Stimulated activated CD4-positive, alpha-beta T cell treated with anti-CD3 and anti-CD28 coated beads, Interleukin-12 subunit alpha, Interleukin-12 subunit beta, amount 100 ng/mL, for 24 hours (primary cell): Measurements from ENCODE around the gene IMPACT.

Experiments used
- DNase-seq, 2 experiments: peaks; one replicate each; pipeline ENCODE4 v3.0.0-alpha.2; 2020; ENCODE audit warnings: low read depth in 2 of 2

Gene IMPACT

DNA sequence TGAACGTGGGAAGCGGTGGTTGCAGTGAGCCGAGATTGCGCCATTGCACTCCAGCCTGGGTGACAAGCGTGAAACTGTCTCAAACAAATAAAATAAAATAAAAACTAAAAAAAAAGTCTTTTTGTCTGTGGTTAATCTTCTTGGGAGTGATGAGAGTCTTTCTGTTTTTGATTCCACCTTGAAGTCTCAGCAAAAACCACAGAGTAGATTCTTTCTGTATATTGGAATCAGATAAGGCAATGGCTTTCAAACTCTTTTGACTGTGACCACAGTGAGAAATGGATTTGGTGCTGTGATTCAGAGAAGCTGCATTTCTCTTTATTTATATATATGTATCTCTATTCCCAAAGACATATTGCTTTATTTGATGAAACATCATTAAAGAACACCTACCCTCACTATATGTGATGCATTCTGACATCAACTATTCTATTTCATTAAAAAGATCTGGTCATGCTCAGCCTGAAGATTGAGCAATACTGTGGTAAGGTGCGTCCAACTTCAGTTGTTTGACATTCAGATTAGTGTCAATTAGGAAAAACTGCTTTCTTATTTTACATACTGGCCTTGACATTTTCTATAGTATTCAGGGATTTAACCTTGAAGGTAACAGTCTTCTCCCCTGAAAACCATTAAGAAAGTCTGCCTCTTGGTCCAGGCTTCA, 49.6 kb downstream of the IMPACT start:
- no peak for DNase-seq

GRCh38 chr18:24479371-24479770, 52.9 kb downstream of the IMPACT start:
- no peak for DNase-seq

DNA sequence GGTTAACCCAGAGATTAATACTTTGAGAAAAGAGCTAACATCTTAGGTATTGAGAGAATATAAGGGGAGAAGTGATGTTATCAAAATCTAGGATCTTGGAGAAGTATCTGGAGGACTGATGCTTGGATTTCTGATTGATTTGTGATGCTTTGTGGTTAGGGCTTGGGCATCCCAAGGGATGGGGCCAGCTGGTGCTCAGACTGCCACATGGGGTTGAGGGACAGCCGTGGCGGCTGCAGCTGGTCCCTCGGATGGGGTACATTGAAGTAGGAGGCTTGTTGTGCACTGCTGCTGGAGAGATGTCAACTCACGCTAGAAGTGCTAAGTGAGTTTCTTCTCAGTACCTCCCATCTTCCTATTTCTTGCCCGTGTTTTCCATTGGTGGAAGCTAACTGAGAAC, 56.4 kb downstream of the IMPACT start:
- no peak for DNase-seq

GRCh38 chr18:24485681-24486080, 59.2 kb downstream of the IMPACT start:
- DNase-seq, result no peak

DNA sequence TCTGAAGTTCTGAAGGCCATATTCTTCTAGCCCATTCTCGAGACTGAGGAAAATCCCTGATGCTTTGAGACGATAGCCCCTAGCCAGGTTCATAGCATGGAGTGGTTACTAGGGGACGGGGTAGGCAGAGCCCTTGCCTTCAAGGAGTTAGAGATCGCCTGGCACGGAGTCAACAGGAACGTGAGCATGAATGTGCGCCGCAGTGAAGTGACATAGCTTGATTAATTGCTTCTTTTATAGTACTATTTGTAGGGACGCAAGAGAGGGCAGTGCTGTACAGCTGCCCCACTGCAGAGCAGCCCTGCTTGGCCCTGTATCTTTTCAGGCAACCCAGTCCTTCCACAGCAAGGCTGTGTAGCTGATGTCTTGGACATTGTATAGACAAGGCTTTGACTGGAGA, 60.2 kb downstream of the IMPACT start:
- no peak for DNase-seq

DNA sequence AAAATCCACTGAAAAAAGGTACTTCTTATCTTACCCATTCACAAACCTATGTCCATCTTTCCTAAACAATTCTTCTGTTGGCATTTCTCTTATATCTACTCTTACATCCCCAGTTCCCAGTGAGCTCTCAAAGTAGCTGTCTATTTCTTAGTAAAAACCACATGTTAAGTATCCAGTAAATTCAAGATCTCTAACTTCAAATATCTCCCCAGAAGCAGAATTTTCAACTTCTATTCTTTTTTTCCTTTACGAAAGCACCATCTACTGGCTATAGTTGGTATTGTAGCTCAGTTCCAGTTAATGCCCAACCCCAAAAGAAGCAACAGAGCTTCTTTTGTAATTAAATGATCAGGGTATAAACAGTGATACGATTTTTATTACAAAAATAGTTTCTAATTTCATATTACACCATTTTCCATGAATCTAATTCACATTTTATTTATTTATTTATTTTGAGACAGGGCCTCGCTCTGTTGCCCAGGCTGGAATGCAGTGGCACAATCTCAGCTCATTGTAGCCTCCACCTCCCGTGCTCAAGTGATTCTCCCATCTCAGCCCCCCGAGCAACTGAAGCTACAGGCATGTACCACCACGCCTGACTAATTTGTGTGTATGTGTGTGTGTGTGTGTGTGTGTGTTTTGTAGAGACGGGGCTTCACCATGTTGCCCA, 62.5 kb downstream of the IMPACT start:
- DNase-seq, result no peak

GRCh38 chr18:24490539-24490938, 64.1 kb downstream of the IMPACT start:
- DNase-seq, result no peak

GRCh38 chr18:24491927-24492834, 65.7 kb downstream of the IMPACT start:
- no peak for DNase-seq

GRCh38 chr18:24494586-24494985, 68.1 kb downstream of the IMPACT start:
- no peak for DNase-seq

DNA sequence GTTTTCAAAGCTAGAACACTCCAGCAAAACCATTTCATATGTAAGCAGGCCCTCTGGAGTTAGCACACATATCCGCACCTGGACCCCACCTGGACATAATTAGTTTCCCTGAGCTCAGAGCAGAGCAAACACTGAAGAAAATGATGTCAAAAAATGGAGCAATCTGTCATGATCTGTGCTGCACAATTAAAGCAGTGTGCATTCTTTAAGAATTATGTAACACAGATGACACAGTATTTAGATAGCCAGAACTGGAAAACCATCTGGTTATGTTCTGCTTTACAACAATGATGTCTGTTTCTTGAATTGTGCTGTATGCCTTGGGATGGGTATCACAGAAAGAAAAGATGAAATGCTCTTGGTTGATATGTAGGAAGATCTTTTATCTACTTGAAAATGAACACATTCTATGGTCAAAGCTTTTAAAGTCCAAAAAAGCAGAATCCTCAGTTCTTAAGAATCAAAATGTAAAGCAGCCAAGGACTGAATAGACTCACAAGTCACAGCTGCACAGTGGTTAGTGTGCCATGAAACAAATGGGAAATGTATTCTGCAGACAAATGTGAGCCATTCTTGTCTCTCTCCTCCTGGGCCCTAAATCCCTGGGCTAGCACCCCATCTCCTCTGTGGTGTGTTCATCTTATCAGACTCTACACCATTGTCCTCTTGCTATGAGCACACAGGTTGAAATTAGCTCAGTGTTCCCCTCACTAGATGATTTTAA, 70.7 kb downstream of the IMPACT start:
- no peak for DNase-seq

DNA sequence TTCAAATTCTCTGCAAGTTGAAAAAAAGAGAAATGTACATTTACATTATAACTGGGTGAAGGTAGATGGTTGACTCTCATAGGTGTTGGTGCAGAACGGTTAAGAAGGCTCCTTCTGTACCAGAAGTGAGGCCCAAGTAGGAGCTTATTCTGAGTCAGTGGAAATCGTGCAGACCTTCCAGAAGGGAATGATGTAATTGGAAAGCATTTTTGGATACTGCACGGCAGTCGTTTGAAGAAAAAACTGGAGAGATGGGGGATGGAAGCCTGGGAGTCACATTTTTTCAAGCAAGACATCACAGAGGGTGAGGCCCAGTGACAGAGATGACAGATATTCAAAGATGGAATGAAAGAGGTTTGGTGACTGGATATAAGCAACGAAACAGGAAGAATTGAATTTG, 73.3 kb downstream of the IMPACT start:
- DNase-seq, result no peak

GRCh38 chr18:24500217-24500616, 73.7 kb downstream of the IMPACT start:
- DNase-seq, result no peak

- no peak for DNase-seq
These were observed 74.3 kb downstream of the IMPACT start for GRCh38 chr18:24500766-24501165.

DNA sequence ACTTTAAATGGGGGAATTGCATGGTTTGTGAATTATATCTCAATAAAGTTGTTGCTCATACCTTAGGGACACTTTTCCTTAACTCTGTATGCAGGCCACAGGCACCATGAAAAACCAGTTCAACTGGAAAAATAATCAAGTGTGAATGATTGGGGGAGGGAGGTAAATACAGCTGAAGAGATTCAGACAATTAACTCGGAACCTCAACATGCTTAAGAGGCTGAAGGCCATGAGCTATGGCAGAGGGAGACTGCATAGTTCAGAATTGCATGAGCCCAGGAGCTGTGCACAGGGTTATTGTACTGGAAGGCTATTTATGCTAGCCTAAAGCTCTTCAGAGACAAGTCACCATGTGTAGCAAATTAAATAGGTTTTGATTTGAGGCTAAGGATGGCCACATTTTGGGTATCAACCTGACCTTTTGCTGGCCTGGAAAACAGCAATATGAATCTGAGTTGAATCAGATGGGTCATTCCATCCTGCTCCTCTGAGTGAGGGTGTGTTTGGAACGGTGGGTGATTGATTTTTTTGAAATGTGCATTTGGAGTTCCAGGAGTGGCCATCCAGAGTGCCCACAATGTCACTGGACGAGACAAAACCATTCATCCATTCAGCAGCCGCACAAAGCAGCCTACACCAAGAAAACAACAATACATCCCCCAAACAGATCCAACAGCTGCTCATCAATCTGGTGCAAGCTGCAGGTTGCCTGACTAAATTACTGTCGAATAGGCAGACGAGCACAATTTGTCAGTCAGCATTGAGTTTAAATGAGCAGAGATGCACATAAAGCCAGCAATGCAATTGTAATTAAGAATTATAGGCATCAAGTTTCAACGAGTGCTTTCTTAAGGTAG, 76.4 kb downstream of the IMPACT start:
- DNase-seq, result no peak
